NCI-H2029 treated with DMSO at 0.1 percent for 48 hours (cell line): Measurements from ENCODE around the gene DENND4C.
"Not testable (repeated sequence)": the region's sequence is repeated elsewhere in the genome, so short reads cannot be mapped to it uniquely, and the experiment has no call there.

ENCODE experiments used
- DNase-seq: peaks from one replicate; lab custom pipeline; 2025; lab: John Stamatoyannopoulos, UW

Gene DENND4C

DNA sequence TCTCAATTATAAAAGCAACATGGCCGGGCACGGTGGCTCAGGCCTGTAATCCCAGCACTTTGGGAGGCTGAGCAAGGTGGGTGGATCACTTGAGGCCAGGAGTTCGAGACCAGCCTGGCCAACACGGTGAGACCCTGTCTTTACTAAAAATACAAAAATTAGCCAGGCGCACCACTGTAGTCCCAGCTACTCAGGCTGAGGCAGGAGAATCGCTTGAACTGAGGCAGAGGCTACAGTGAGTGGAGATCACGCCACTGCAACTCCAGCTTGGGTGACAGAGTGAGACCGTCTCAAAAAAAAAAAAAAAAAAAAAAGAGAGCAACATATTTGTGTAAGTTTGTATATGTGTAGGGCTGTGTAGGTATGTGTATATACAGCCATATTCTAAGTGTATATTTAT, 142.1 kb downstream of the DENND4C start:
- DNase-seq: no peak

DNA sequence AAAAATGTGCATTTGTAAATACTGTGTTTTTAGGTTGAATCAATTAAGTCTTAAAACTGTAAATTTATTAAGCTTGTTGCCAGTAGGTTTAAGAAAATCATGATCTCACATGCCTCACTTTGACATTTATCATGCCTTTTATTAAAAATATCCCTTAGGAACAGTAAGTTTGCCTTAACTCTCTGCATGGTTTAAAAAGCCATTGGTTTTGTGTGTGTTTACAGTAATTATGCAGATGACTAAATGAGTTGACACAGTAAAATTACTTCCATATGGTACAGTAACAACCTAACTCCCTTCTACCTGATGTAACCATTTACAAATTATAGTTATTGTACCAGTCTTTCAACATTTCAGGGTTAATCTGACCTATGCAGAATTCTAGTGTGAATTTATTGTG, 143.0 kb downstream of the DENND4C start:
- DNase-seq: no peak

DNA sequence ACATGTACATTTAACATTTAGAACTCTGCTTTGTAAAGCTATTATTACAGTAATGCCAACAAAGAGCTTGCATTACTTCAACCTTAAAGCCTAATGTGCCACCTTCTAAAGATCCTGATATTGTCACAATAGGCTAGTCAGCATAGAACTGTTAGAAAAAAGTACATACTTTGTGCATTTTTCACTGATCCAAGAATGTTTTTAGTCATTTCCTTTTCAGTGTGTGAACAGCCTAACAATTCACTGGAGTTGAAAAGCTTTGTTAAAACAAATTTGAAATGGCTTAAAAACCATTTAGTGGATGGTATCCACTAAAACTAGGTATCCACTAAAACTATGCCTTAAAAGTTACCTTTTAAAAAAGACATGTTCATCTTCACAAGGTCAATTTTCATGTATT, 145.0 kb downstream of the DENND4C start:
- DNase-seq: no peak

DNA sequence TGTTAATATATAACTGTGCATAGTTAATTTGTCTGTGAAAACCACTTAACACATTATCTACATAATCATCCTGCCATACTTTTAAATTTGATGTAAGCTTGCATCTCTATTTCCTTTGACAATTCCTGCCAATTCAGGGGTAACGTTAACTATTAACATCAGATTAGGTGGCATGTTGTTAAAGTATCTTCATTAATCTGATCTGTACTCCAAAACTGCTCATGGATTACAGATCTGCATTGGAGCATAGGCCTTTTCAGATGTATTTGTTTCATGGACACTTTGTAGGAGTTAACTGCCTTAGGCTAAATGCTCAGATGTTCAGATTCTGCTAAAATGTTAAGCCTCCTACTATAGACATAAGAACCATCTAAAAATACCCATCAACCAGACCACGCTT, 146.4 kb downstream of the DENND4C start:
- no peak for DNase-seq

DNA sequence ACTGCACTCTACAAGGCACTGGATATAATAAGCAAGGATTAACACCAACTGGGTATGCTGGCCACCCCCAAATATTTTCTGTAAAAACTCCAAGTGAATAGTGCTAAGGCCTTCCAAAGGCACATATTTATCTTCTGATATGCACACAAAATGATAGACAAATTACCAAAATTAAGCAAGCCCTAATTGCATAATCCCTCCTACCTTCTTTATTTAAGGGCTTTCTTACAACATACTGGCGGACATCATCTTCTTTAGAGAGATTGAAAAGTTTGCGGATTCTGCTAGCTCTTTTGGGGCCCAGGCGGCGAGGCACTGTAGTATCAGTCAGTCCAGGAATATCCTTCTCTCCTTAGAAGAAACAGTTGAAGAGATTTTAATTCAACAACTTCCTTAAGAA, 147.7 kb downstream of the DENND4C start:
- no peak for DNase-seq

DNA sequence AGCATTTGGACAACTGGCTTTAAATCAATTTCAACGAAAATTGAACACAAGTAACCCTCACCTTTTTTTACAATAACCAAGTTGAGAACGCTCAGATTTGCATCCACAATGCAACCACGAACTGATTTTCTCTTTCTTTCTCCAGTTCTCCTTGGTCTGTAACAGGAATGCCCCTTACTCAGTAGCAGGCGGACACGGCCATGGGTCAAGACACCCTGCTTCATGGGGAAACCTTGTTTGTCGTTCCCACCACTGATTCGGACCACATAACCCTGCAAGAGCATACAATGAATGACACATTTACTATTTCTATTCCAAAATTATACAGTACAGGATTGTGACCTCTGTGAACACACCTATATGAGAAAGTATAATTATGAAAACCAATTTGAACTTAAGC, 148.2 kb downstream of the DENND4C start:
- DNase-seq: no peak

GRCh38 chr9:19379283-19379682, 148.8 kb downstream of the DENND4C start:
- DNase-seq: no peak

- DNase-seq: no peak
Measured at GRCh38 chr9:19379697-19380046, 149.2 kb downstream of the DENND4C start.

- DNase-seq: no peak
Measured at GRCh38 chr9:19380826-19381075, 150.3 kb downstream of the DENND4C start.

DNA sequence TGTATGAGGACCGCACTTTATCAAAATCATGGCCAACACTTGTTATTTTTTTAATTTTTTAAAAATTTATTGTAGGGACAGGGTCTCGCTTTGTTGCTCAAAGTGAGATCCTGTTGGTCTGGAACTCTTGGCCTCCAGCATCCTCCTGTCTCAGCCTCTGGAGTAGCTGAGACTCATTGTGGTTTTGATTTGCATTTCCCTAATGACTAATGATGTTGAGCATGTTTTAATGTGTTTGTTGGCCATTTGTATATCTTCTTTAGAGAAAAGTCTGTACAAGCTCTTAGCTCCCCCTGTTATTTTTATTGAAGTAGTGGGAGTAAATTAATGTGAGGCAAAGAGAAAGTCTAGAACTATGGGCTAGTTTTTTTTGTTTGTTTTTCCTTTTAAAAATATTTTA, 151.2 kb downstream of the DENND4C start:
- DNase-seq: no peak

DNA sequence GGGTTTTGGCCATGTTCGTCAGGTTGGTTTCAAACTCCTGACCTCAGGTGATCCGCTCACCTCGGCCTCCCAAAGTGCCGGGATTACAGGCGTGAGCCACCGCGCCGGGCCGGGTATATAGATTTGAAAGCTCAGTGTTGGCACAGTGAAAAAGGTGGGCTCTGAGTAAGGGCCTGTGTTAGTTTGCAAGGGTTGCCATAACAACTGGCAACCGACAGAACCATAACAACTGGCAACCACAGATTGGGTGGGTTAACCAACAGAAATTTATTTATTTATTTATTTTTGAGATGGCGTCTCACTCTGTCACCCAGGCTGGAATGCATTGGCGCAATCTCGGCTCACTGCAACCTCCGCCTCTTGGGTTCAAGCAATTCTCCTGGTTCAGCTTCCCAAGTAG, 154.7 kb downstream of the DENND4C start:
- not testable (repeated sequence) for DNase-seq

- DNase-seq: no peak
Measured at GRCh38 chr9:19385786-19386501, 155.5 kb downstream of the DENND4C start.

DNA sequence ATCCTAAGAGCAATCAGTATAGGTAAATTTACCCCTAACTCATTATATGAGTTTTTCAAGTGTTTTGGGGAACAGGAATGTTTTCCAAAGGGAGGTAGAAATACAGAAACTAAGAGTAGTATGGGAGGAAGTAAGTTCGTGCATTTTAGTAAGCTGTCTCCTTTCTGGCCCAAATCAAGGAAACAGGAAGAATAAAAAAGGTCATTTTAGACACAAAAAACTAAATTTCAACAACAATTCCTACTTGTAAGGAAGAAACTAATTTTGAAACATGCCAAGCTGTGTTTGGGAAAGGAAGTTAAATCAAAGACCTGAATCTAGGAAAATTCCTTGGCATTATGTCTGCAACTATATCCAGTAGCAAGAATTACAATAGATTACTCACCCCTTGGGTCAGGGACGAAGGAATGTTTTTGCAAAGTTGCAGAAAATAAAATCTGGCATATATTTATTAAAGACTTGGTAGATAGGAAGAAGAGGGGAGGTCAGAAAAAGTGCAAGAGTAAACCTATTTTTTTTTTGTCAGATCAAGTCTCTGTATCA, 156.1 kb downstream of the DENND4C start:
- no peak for DNase-seq

DNA sequence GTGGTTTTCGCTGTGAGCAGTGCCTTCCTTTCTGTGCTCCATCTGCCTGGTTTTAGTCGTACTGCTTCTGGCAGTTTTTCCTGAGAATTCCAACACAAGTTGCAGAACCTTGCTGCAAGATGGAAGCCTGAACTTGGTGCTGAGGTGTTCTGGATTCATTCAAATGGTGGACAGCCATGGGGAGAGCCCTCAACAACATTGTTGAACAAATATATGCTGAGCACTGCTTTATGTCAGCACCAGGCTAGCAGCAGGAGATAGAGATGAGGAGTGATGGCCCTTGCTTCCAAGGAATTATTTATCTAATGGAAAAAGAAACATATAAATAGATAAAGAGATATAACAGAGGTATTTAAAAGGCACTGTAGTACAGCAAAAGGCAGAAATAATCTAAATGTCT, 156.8 kb downstream of the DENND4C start:
- no peak for DNase-seq

- not testable (repeated sequence) for DNase-seq
Measured at GRCh38 chr9:19389539-19389938, 159.0 kb downstream of the DENND4C start.

DNA sequence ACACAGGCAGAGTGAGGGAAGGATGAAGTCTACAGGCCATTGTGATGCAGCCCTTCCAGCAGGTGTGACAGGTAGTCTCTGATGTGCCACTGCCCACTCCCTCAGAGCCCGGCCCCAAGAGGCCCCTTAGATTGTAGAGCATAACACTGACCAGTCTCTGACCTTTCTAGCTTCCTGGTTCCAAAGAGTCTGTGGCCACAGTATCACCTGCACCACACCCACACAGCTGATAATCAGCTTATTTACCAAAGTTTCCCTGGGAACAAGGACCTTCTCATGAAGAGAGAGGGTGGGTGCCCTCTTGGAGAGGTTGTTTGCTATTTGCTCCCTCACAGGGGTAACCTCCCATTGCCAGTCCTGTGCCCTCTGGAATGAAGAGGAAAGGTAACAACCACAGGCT, 167.4 kb downstream of the DENND4C start:
- no peak for DNase-seq

DNA sequence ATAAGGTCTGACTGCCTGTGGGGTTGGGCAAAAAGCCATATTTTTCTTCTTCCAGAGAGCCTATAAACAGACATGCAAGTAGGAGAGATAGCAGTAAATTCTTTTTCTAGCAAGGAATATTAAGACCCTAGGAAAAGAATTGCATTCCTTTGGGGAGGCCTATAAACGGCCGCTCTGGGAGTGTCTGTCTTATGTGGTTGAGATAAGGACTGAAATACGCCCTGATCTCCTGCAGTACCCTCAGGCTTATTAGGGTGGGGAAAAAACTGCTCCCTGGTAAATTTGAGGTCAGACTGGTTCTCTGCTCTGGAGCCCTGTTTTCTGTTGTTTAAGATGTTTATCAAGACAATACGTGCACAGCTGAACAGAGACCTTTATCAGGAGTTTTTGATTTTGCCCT, 172.7 kb downstream of the DENND4C start:
- DNase-seq: not testable (repeated sequence)

GRCh38 chr9:19404283-19405075, 174.0 kb downstream of the DENND4C start:
- DNase-seq: no peak

DNA sequence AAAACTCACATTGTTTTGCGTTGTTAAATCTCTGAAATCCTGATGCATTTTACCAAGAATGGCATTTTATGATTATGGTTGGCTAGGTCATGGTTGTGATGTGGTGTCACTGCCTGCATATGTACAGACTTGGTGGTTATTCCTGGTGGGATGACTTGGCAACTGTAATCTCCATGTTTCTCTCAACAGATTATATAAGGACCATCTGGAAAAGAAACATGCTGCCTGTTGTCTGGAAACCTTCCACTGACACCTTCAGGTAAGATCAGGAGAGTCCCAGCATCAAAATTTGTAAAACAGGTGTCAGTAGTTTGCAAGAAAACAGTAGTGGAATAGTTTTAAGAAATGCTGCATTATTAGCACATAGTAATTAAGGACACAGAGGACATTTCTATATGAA, 175.3 kb downstream of the DENND4C start:
- DNase-seq: no peak

DNA sequence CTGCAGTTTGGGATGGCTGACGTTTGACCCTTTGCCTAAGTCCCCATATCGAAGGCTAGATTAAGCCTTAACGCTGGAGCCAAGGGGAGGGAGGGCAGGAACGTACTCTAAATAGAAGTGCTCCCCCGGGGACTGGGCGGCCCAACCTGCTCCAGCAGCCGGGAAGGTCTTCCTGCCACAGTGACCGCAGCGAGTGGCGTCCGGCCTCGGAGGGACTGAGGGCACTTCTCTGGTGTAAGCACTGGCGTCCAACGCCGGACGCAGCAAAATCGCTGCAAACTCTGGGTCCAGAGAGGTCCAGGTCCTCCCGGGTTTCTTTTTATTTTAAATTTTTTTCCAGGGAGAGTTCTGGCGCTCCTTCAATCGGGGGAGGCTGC, 177.8 kb downstream of the DENND4C start:
- DNase-seq: no peak

DNA sequence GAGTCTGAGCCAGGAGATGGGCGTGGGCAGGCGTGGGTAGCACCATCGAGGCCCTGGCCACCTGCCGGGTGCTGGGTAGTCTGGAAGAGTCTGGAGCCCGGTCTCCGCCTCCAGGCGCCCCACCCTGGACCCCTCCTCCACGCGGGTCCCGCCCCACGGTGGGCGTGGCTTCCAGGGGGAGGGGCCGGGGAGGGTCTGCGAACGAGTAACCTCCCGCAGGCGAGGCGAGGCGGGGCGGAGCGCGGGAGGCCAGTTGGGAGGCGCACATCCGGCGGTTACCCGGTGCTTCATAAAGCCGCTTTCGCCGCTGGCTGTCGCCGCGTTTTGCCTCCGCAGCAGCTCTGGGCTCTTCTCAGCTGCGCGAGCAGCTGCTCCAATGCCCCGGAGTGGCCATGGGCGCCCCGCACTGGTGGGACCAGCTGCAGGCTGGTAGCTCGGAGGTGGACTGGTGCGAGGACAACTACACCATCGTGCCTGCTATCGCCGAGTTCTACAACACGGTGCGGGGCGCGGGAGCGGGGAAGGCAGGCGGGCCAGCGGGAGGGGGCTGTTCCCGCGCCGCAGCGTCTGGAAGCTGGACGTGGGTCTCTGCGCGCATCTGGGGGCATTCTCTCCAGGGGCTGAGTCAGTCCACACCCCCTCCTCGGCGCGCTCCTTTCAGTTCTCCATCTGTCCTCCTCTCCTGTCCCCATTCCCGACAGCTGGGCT, 178.4 kb downstream of the DENND4C start, which contains the start of gene ACER2:
TSS of gene ACER2 (plus strand) at position 317 of the 708 bp plus-strand sequence. CDS start at position 393, 76 bp downstream.
- DNase-seq: peak; percentile 36

DNA sequence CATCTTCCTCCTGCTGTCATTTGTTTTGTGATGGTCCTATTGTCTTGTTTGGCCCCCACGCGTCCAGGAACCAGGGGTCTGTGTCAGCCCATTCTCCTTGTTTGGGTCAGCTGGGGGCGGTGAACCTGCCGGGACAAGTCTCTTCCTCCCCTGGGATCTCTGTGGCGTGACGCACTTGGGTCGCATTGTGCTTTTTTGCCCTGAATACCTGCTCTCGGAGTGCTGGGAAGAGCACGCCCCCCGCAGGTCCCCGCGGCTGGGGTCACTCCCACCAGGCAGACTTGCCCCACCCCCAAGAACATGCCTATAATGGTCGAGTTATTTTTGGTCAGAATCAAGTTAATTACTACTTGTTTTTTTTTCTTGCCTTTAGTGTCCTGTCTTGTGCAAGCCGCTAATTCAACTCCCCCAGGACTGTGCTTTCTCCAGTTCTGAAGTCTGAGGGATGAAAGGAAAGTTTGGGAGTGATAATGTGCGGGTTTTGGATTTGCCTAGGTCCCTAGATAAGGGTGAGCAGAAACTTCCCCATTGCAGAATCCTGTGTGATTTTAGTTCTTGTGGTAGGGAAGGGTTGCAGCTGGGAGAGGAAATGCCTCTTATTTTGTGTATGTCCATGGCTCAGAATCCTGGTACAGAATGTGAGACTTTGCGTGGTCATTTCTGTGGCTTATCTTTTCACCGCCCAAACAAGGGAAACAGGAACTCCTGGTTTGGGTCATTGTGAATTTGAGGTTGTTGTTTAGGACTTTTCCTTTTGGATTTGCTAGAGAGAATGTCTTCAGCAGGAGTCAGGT, 179.1 kb downstream of the DENND4C start:
- DNase-seq: no peak
